DLD1 (cell line): ENCODE measurements around the gene PRRC2B.
"Not testable (repeated sequence)": the region's sequence is repeated elsewhere in the genome, so short reads cannot be mapped to it uniquely, and the experiment has no call there.

Experiments
- in situ Hi-C: cut with HindIII; loops from 2 replicates; pipeline ENCODE4 v1.10.0; 2017; ENCODE audit warnings: low sequenced_read_pairs

Gene PRRC2B

DNA sequence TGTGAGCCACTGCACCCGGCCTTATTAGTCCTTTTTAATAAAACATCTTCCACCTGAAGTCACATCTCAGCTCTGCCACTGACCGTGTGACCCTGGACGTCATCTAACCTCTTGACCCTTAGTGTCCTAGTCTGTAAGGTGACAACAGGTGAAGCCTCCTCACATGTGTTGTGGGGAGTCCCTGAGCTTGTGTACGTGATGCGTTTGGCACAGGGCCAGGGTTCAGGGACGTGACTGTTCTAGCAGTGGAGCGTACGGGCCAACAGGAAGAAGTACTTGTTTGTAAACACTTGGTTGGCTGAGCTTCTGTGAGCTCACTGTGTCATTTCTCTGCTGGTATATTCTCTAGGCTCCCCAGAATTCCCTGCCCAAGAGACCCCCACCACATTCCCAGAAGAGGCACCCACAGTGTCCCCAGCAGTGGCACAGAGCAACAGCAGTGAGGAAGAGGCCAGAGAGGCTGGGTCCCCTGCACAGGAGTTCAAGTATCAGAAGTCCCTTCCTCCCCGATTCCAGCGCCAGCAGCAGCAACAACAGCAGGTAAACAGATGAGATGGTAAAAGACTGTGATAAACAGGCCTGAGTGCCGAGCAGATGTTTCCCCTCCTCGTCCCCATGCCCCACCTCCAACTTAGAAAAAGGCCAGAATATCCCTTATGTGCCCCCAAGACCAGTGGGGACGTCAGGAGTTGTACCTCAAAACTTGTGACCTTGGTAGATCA is 73.5 kb downstream of the PRRC2B start:
- in situ Hi-C loops: no loop called here

DNA sequence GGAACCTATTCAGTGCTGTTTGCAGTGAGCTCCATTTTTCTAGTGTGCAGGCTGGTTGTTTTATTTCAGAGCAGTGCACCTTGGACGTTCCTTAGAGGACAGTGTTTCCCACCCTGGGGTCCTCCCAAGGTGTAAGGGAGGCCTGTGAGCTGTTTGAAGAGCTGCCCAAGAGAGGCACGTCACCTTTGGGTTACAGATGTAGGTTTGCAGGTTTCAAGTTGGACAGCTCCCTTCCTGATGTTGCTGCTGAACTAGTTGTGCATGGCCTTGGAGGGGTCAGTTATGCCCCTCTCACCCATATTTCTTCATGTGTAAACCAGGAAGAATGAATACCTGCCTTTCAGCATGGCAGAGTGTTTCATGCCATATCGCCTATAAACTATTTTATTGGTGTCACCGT is 74.1 kb downstream of the PRRC2B start:
- in situ Hi-C loops: no loop called here

DNA sequence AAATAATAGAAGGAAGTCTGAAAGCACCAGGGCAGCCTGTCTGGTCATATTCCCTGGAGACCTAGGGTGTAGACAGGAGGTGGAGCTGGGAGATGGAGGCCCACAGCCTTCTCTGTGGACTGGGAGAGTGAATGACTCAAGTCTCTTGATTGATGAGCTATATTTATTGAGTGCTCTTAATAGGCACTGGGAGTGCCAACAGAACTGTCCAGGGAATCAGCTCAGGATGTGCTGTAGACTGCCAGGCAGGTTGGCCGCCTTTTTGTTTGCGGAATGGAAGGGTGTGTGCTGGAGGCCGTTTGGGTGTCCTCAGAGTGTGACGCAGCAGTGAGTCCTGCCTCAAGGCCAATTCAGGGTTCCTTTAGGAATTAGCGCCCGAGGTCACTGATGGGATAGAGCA is 75.5 kb downstream of the PRRC2B start:
- in situ Hi-C loops: no loop called here

DNA sequence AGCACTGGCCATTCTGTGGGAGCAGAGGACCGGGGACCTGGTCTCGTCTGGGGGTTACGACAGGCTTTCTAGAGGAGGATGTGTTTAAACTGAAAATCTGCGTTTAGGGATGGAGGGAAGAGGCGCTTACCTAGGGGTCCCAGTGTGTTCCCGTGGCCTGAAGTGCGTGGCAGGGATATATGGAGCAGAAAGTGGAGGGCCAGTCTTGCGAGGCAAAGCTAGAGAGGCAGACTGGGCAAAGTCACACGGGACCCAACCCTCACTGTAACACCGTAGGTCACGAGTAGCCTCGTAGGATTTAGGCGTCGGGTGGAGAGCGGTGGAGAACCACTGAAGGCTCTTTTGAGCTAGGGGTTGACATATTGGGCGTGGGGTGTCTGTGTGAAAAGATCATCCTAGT is 76.1 kb downstream of the PRRC2B start:
- in situ Hi-C loops: no loop called here

DNA sequence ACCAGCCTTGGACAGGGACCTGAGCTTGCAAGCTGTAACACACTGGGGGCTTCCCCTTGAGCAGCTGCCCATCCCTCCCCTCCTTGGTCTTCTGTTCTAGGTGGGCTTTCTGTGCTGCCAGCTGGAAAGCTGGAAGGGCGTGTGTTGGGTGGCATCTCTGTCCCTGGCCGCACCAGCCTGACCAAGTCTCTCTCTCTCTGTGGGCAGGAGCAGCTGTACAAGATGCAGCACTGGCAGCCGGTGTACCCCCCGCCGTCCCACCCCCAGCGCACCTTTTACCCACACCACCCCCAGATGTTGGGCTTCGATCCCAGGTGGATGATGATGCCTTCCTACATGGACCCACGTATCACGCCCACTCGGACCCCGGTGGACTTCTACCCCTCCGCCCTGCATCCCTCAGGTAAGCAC is 76.7 kb downstream of the PRRC2B start:
- in situ Hi-C loops: no loop called here

DNA sequence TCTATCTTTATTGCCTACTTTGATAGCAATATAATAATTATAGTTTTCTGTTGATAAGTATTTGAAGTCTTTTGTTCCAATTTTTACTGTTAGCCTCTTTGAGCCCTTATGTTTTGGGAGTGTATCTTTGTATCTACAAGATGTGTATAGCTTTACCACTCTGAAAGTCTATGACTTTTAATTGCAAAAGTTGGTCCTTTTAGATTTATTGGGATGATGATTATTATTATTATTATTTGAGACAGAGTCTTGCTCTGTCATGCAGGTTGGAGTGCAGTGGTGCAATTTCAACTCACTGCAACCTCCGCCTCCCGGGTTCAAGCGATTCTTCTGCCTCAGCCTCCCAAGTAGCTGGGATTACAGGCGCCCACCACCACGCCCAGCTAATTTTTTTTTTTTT is 78.2 kb downstream of the PRRC2B start:
- in situ Hi-C loops: not testable (repeated sequence)

DNA sequence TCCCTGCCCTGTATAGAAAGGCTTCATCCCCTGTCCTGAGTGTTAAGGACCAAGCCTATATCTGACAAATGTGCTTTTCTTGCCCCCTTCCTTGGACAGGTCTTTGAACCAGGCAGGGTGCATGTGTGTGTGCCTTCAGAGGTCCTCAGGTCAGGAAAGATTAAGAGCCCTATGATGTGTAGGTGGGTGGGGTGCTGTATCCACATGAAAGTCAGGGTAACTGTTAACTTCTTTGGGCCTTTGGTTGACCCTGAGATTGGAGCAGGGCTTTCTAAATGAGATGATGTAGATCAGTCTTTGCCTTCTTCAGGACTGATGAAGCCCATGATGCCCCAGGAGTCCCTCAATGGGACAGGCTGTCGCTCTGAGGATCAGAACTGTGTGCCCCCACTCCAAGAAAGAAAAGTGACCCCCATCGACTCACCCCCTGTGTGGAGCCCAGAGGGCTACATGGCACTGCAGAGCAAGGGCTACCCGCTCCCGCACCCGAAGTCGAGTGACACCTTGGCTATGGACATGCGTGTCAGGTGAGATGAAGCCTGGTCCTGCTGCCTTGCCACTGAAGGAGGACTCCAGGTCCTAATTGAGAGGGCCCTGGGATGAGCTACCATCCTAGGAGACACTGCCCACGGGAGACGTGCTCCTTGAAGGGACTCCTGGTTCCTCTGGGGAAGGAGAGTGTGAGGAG is 79.5 kb downstream of the PRRC2B start:
- in situ Hi-C loops: no loop called here

DNA sequence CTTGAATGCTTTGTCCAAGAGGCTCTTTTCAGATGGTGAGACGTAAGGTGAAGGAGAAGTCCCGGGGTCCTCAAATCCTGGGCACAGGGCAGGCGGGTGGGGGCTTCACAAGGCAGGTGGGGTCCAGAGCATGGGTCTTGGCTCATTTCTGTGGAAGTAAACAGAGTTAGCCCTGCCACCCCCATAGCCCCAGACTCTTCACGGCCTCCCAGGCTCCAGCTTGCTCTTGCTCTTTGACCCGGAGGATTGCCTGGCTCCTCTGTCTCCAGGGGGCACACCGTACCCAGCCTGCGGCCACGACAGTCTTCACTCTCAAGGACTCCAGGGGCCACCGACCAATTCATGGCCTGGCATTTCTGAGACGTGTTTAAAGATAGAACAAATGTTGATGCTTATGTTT is 80.0 kb downstream of the PRRC2B start:
- in situ Hi-C loops: no loop called here

DNA sequence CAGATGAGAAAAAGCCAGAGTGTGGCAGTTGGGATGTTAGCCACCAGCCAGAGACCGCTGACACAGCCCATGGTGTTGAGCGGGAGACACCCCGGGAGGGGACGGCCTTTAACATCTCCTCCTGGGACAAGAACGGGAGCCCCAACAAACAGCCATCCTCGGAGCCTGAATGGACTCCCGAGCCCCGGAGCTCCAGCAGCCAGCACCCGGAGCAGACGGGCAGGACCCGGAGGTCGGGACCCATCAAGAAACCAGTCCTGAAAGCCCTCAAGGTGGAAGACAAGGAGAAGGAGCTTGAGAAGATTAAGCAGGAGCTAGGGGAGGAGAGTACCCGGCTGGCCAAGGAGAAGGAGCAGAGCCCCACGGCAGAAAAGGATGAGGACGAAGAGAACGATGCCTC is 80.8 kb downstream of the PRRC2B start:
- in situ Hi-C loops: no loop called here

DNA sequence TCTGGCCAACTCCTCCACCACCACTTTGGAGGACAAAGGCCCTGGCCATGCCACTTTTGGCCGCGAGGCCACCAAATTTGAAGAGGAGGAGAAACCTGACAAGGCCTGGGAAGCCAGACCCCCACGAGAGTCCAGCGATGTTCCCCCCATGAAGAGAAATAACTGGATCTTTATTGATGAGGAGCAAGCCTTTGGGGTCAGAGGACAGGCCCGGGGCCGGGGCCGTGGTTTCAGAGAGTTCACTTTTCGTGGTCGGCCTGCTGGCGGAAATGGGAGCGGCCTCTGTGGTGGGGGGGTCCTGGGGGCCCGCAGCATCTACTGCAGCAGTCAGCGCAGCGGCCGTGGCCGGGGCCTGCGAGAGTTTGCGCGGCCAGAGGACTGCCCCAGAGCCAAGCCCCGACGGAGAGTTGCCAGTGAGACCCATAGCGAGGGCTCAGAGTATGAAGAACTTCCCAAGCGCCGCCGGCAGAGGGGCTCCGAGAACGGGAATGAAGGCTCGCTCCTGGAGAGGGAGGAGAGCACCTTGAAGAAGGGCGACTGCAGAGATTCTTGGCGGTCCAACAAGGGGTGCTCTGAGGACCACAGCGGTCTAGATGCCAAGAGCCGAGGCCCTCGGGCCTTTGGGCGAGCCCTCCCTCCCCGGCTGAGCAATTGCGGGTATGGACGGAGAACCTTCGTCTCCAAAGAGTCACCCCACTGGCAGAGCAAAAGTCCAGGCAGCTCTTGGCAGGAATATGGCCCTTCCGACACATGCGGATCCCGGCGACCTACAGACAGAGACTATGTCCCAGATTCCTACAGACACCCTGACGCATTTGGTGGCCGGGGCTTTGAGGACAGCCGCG is 81.4 kb downstream of the PRRC2B start:
- in situ Hi-C loops: no loop called here

DNA sequence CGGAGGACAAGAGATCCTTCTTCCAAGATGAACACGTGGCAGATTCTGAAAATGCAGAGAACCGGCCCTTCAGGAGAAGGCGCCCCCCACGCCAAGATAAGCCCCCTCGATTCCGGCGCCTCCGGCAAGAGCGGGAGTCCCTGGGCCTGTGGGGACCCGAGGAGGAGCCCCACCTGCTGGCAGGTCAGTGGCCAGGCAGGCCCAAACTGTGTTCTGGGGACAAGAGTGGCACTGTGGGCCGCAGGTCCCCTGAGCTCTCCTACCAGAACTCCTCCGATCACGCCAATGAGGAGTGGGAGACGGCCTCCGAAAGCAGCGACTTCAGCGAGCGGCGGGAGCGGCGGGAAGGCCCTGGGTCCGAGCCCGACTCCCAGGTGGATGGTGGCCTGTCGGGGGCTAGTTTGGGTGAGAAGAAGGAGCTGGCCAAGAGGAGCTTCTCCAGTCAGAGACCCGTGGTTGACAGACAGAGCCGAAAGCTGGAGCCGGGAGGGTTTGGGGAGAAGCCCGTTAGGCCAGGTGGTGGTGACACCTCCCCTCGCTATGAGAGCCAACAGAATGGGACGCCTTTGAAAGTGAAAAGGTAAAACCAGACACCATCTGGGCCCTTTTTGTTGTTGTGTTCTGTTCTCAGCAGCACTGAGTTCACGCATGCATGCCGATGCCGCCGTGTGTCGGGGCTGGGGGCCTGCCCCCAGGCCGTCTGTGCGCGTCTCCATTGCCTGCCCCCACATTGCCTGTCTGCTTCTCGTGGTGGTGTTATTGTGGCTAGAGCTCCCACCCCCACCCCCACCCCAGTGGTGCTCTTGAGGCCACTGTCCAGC is 82.3 kb downstream of the PRRC2B start:
- in situ Hi-C loops: no loop called here

DNA sequence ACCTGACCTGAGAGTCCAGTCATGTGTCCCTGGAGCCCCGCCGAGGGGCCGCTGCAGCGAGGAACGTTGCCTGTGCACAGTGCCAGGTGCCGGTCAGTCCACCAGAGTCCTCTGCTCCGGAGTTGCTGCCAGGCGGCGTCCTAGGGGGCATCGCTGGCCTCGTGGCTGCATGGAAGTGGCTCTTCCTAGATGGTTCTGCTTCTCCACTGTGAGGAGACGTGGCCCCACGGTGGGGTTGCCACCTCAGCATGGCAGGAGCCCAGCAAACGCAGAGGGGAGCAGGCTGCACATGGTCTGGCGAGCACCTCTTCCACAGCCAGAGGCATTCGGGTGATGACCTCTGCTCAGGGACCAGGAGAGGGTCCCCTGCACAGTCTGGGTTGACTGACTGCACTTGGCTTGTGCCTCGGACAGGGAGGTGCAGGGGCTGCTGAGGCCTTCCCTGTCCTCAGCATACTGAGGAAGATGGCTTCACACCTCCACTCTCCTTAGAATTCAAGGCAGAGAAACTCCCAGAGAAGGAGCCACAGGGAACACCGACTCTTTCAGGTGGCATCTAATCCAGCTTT is 83.0 kb downstream of the PRRC2B start:
- in situ Hi-C loops: no loop called here

DNA sequence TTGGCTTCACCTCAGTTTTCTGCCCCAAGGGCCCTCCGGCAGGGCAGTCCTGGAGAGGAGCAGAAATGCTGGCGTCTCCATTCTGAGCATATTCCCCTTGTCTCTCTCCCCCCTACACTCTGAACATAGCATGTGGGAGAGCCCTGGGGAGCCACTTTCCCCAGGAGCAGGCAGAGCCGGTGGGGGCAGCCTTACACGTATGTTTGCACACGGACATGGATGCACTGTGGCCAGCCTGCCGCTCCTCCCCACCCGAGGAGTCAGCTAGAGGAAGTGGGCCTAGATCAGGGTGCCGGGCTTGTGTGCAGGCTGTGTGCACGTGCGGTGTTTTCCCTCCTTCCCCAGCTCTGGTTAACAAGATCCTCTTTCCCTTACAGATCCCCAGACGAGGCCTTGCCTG is 83.5 kb downstream of the PRRC2B start:
- in situ Hi-C loops: no loop called here

DNA sequence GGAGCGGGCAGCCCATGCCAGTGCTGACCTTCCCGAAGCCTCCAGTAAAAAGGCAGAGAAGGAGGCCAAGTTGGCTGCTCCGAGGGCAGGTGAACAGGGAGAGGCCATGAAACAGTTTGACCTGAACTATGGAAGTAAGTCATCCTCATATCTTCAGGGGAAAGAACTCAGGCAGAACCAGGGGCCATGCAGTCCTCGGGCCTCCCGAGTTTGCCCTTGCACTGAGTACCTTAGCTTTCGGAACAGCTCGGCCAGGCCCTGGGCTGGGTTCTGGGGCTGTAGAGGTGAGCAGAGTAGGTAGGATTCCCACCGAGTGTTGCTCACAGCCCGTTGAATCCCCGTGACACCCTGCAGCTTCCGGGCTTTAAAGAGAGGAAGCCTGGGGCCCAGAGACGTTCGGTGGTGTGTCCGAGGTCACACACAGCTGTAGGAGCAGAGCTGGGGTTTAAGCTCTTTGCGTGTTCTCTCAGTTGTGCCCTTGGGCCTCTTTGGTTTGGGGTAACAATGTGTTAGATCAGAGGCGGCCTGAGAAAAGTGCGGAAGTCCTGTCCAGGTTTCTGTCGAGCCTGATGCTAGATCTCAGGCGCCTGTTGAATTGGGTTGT is 84.0 kb downstream of the PRRC2B start:
- in situ Hi-C loops: no loop called here

DNA sequence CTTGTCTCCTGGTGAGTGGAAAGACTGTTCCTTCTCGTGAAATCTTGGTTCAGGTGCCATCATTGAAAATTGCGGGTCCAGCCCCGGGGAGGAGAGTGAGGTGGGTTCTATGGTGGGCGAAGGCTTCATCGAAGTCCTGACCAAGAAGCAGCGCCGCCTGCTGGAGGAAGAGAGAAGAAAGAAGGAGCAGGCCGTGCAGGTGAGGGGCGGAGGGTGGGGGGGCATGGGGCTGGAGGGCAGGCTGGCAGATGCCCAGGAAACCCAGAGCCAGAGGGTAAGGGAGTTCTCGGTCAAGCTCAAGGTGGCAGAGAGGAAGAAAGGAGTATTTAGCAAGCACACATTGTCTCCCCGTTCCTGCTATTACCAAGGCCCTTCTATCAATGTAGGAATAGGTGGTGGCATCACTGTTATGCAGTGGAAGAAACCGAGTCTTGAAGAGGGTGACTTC is 84.6 kb downstream of the PRRC2B start:
- in situ Hi-C loops: no loop called here

DNA sequence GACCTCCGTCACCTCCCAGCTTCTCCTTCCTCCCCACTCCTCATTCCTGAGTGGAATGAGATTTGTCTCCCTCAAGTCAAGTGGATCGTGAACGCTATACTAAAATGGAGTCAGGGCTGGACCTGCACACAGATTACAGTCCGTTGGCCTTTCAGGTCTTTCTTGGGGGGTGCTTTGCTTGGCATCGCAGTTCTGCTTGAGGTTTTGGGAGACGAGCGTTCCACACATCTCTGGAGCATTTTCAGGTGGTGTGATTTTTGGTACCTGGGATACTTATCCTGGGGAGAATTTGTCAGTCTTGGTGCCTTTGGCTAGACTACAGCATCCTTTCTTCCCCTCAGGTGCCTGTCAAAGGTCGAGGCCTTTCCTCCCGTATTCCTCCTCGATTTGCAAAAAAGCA is 85.0 kb downstream of the PRRC2B start:
- in situ Hi-C loops: no loop called here

DNA sequence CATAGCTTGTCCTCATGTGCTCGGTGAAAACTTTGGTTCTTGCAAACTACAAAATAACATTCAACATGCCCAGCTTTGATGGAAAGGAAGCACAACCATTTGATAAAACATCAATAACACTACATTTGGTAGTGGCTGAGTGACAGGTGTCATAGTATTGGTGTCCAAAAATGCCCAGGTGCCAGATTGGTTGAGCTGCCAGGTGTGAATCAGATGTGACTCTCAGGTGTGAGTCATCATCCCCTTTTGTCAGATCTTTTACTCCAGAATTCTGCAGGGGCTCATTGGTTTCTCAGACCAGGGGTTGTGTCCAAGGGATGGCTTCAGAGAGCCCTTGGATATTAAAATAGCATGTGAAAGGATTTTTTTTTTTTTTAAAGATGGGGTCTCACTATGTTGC is 86.4 kb downstream of the PRRC2B start:
- in situ Hi-C loops: no loop called here

DNA sequence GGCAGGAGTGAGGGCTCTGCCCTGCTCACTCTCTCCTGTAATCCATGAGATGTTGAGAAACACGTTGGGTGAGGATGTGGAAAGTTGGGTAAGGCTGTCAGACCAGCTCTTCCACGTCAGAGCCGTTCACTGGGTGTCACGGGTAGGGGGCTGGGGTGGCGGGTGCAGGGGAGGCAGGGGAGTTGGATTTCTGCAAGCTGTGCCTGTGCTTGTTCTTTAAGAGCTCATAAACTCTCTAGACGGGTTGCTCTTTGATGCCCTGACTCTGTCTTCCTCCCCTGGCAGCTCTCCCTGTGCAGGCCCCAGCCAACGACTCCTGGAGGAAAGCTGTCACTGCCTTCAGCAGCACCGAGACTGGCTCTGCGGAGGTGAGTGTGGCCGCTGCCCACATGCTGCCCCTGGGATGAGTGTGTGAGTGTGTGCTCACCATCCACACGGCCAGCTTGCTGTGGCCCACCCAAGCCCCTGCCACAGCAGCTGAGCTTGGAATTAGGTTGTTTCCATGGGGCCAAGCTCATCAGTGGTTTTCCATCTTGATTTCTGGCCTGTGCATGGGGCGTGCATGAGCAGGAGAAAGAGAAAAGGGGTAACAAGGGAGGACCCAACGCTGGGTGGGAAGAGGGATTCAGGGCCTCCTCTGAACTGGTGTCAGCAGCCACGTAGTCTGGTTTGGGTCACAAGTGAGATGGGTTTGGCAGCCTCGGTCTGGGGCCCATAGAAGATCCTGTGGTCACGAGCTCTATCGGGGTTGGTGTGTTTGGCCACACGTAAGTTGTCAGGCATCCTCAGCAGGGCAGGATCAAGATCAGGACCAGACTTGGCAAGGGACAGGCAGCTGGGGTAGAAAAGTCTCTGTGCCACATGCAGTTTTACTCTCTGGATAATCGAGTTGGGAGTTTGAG is 87.8 kb downstream of the PRRC2B start:
- in situ Hi-C loops: no loop called here

DNA sequence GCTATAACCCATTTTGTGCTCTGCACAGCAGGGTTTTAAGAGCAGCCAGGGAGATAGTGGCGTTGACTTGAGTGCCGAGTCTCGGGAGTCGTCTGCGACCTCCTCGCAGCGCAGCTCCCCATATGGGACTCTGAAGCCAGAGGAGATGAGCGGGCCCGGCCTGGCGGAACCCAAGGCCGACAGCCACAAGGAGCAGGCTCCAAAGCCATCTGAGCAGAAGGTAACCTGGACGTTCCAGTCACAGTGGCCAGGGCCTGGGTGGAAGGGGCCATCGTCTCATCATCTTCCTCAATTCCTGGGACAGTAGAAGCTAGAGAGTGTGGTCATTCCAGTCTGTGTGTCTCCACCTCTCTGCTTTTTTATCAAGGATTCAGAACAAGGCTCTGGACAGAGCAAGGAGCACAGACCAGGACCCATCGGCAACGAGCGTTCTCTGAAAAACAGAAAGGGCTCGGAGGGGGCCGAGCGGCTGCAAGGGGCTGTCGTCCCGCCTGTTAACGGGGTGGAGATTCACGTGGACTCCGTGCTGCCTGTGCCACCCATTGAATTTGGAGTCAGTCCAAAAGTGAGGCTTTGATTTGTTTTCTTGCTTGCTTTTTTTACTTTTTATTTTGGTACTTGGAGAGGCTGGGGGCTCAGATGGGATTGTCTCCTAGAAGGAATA is 88.6 kb downstream of the PRRC2B start:
- in situ Hi-C loops: no loop called here
